ENCODE data around the gene EGR2.

DNA sequence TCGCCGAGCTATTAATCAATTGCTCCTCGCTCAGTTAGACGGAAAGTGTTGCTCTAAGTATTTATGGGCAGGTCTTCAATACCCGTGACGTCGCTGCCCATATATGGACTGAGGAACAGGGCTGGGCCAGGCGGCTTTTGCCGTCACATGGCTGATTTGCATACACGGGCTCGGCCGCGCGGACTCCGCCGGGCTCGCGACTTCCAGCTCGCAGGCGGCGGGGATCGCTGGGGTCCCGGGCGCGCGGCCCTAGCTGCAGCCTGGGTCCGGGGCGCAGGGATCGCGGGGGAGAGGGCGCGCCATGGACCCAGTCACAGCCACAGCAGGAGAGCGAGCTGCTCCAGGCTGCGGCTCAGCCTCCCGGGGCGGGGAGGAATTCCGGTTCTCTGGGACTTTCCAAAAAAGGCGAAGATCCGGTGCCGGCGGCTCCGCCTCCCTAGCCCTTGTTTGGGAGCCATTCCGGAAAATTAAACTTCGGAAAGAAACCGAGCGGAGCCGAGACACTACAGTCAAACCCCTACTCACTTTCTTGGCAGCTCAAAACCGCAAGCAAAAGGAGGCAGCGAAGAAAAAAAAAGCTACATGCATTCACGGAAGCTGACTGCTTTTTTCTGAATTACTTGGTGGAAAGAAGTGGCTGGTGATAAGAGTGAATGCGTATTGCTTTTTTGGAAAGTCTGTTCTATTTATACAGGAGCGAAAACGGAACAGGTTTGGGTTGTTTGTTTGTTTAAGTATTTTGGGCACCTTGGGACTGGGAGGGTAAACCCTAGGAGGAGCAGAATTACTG lies at the start of gene EGR2:
- TF ChIP-seq, protein P1, sequence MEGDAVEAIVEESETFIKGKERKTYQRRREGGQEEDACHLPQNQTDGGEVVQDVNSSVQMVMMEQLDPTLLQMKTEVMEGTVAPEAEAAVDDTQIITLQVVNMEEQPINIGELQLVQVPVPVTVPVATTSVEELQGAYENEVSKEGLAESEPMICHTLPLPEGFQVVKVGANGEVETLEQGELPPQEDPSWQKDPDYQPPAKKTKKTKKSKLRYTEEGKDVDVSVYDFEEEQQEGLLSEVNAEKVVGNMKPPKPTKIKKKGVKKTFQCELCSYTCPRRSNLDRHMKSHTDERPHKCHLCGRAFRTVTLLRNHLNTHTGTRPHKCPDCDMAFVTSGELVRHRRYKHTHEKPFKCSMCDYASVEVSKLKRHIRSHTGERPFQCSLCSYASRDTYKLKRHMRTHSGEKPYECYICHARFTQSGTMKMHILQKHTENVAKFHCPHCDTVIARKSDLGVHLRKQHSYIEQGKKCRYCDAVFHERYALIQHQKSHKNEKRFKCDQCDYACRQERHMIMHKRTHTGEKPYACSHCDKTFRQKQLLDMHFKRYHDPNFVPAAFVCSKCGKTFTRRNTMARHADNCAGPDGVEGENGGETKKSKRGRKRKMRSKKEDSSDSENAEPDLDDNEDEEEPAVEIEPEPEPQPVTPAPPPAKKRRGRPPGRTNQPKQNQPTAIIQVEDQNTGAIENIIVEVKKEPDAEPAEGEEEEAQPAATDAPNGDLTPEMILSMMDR (IDR thresholded peaks at IDR 0.05) = no peak
- TF ChIP-seq, protein P2, sequence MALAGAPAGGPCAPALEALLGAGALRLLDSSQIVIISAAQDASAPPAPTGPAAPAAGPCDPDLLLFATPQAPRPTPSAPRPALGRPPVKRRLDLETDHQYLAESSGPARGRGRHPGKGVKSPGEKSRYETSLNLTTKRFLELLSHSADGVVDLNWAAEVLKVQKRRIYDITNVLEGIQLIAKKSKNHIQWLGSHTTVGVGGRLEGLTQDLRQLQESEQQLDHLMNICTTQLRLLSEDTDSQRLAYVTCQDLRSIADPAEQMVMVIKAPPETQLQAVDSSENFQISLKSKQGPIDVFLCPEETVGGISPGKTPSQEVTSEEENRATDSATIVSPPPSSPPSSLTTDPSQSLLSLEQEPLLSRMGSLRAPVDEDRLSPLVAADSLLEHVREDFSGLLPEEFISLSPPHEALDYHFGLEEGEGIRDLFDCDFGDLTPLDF (CRISPR knock-in tag; IDR thresholded peaks at IDR 0.05) = no peak
